ENCODE data around the gene PCK2.
"Not testable (repeated sequence)": the region's sequence is repeated elsewhere in the genome, so short reads cannot be mapped to it uniquely, and the experiment has no call there.

Gene PCK2

DNA sequence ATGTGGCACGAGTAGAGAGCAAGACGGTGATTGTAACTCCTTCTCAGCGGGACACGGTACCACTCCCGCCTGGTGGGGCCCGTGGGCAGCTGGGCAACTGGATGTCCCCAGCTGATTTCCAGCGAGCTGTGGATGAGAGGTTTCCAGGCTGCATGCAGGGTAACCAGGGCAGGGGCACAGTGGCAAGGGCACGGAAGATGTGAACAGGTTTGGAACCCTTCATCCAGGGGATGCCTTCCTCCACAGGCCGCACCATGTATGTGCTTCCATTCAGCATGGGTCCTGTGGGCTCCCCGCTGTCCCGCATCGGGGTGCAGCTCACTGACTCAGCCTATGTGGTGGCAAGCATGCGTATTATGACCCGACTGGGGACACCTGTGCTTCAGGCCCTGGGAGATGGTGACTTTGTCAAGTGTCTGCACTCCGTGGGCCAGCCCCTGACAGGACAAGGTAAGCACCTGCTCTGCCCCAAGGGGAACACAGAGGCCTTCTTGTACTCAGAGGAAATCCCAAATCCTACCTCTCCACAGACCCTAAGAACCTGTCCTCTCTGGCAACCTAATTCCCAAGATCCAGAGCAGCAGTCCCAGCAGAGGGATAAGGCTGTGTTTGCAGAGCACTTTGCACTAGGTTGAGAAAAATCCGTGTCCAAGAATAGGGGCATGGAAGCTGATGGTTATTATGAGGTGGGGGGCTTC is 4.3 kb downstream of the PCK2 start:
- DNase-seq, result no peak

DNA sequence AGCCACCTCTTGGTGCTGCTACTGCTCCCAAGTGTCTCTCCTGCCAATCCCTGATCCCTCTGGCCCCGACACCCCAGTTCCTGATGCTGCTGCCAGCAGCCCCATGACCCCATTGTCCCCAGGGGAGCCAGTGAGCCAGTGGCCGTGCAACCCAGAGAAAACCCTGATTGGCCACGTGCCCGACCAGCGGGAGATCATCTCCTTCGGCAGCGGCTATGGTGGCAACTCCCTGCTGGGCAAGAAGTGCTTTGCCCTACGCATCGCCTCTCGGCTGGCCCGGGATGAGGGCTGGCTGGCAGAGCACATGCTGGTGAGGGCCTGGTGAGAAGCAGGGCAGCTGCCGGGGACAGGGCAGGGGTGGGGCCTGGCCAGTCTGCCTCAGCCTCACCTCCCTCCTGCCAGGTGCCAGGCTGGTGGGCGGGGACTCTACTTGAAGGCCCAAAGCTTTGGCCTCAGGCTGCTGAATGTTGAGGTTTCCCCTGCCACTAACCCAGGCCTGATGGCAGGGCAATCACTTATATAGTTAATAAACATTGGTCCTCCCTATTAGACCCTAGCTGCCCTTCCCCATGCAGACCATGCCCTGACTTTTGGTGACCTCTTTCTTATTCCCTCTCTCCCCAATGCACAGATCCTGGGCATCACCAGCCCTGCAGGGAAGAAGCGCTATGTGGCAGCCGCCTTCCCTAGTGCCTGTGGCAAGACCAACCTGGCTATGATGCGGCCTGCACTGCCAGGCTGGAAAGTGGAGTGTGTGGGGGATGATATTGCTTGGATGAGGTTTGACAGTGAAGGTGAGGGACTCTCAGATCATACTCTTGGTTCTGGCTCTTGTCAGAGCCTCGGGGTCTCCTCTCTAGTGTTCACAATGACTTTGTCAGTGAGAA is 5.1 kb downstream of the PCK2 start:
- no peak for DNase-seq

DNA sequence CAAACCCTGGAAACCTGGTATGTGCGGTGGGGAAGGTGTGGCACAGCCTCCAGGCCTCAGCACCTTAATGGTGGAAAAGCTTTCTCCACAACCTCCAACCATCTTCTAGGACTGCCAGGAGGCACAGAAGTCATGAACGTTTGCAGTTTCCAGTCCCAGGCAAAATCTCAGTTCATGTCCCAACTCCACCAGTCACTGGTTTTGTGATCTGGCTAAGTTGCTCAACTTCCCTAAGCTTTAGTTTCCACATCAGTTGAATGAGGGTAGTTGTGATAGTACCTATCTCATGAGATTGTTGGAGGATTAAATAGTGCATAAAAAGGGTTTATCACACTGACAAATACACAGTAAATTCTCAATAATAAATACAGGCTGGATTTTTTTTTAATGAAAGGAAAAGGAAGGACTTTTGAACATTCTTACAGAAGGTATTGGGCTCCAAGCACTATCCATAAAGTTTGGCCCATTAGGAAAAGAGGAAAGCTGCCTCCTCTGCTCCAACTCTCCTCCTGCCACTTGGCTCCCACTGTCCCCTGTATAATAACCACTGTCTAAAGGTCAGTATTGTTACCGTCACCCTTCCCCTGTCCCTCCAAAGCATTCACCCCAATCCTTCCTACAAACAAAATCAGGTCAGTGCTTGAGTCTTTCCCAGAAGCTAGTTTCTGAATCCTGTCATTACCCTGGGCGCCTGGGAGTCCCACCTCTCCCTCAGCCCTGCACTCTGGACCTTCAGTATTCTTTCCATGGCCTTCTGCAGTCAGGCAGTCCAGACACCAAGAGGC is 6.3 kb downstream of the PCK2 start:
- no peak for DNase-seq

DNA sequence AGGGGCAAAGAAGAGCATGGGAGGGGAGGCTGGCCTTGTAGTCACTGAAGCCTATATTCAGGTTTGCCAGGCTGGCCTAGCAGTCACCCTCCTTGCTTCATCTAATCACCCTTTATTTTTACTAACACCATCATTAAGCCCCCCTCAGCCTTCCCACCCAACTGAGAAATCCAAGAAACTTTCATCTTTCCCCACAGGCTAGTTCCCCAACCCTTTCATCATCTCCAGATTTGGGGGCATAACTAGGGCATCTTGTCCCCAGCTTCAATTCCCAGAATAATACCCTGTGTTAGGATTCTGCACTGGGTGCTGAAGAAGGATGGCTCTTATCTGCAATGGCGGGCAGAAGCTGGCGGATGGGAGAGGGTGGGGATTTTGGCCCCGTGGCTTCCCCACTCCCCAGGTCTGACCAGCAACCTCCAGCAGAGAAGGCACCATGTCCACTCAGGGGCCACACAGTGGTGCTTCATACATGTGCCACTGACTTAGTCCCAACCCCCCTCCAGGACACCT is 6.9 kb downstream of the PCK2 start:
- no peak for DNase-seq

DNA sequence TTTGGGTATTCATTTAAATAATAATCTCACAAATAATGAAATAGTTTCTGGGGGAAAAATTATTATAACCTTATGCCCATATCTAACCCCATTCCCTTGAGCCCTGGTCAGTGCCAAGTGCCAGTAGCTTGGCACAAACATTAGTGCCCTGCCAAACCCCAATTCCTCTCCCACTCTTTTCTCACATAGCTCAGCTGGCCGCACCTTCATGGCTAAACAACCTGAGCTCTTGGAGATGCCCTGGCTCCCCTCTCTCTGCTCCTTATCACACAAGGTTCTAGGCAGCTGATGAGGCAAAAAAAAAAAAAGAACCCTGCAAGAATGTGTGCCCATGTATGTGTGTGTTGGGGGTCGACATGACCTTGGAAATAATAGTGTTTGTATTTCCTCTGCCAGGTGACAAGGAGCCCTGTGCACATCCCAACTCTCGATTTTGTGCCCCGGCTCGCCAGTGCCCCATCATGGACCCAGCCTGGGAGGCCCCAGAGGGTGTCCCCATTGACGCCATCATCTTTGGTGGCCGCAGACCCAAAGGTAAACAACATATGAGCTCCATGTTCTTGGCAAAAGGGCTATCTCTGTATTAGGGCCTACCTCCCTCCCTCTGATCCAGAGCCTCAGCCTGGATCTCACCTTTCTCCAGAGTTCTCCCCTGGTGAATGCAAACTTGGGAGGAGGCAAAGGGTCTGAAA is 8.4 kb downstream of the PCK2 start:
- no peak for DNase-seq

DNA sequence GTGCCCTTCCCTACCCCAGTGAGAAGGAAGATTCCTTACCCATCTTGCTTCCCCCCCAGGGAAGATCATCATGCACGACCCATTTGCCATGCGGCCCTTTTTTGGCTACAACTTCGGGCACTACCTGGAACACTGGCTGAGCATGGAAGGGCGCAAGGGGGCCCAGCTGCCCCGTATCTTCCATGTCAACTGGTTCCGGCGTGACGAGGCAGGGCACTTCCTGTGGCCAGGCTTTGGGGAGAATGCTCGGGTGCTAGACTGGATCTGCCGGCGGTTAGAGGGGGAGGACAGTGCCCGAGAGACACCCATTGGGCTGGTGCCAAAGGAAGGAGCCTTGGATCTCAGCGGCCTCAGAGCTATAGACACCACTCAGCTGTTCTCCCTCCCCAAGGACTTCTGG is 9.3 kb downstream of the PCK2 start:
- DNase-seq, result no peak

DNA sequence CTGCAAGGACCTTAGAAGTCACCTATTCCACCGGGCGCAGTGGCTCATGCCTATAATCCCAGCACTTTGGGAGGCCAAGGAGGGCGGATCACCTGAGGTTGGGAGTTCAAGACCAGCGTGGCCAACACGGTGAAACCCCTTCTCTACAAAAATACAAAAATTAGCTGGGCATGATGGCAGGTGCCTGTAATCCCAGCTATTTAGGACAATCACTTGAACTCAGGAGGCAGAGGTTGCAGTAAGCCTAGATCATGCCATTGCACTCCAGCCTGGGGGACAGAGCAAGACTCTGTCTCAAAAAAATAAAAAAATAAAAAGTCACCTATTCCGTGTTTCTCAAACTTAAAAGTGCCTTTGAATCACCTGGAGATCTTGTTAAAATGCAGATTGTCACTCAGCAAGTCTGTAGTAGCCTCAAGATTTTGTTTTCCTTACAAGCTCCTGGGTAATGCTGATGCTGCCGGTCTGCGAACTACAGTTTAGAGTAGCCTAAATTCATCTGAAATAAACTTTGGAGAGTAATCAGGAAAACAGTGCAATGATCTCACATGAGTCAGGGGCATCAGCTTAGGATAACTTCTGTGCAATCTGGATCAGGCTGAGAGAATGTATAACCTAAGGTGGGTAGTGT is 11.6 kb downstream of the PCK2 start:
- DNase-seq, result not testable (repeated sequence)

DNA sequence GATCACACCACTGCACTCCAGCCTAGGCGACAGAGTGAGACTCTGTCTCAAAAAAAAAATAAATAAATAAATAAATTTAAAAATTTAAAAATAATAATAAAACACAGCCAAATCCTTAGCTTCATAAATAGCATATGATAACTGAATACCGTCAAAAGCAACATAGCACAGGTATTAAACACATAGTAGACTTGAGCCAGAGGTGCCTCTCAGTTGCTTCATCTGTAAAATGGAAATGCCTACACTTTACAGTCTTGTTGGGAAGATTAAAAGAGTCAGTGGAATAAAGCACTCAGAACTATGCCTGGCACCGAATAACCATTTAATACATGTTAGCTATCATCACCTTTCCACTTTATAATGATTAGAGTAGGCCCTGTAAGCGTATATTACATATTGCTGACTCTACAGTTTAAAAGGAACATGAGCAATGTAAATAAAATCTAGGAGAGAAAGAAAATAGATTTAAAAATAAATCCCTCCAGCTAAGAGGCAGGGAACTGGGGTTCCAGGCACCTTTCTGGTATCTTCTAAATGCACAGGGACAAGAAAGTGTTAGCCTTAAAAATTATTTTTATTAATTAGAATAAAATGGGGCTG is 12.7 kb downstream of the PCK2 start:
- no peak for DNase-seq

DNA sequence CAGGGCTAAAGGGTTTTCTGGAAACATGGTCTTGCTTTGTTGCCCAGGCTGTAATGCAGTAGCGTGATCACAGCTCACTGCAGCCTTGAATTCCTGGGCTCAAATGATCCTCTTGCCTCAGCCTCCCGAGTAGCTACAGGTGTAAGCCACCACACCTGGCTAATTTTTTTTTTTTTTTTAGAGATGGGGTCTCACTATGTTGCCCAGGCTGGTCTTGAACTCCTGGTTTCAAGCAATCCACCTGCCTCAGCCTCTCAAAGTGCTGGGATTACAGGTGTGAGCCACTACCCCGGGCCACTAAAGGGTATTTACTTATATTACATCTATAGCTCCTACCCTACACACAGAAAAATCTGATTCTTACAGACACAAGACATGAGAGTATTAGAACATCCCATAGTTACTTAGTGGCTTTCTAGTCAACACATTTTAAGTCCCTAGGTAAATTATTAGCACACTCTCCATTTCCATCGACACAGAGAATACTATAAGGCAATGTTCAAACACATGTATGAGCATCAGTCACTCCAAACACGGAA is 14.3 kb downstream of the PCK2 start:
- DNase-seq, result no peak

DNA sequence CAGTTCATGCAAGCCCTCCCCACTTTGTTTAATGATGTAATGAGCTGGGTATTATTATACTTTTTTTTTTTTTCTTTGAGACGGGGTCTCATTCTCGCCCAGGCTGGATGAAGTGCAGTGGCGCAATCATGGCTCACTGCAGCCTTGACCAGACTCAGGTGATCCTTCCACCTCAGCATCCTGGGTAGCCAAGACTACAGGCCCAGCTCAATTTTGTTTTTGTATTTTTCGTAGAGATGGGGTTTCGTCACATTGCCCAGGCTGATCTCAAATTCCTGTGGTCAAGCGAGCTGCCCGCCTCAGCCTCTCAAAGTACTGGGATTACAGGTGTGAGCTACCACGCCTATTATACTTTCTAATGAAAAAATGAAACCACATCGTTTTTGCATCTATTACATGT is 15.9 kb downstream of the PCK2 start:
- DNase-seq, result no peak

DNA sequence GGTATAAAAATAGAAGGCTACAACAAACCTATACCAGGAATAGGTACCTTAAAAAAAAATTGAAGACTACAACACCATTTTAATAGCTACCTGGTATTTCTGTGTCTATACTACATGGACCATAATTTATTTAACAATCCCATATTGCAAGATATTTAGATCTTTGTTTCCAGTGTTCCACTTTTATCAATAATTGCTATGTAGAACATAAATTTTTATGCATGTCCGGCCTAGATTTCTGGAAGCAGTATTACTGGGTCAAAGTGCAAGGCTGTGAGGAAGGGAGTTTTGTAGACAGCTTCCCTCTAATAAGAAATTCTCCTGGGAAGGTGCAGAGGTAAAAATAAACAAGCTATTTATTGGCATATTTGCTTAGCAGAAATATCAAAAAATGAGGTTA is 16.4 kb downstream of the PCK2 start:
- DNase-seq, result no peak

DNA sequence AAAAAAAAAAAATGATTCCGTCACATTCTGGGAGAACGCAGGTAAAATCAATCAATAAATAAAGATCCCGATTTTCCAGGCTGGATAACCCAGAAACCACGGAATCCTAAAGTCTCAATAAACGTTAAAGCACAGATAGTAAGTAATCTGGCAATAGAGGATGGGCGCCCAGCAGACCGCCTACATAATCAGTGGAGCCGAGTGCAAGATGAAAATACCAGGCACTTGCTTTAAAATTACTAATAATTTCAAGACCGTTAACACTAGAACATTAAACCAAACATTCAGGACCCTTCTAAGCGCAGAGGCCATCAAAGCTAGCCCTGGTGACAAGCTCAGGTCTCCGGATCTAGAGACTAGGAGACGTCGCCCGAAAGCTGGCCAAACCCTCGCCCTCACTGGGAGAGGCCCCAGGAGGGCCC is 19.3 kb downstream of the PCK2 start:
- DNase-seq, result no peak

DNA sequence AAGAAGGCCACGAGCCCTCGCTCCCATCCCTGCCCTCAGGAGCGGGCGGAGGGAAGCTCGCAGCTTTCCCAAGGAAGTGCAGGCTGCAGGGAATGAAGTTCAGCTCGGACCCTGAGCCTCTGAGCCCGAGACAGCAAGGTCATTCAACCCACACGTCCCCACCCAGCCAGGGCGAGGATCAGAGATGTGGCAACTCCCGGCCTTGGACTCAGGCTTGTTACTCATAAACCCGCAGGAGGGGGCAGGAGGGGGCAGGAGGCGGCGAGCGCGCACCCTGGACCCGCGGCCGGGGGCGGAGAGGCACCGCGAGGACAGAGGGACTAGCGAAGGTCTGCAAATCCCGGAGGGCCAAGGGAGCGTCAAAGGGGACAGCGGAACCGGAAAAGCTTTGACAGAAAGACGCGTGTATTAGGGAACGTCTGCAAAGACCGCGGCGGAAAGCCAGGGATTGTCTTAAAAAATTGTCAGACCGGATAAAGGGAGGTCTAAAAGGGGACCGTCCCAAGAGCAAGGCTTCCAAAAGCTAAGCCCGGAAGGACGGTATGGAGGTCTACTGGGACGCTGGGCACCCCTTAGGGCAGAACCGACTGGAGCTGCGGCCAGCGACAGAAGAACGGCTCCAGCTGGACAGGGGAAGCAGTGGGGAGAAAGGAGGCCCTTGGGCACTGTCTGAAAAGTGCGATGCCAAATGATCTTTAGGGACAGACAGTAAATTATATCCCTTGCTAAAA is 19.9 kb downstream of the PCK2 start:
- peak; percentile 80 for DNase-seq

DNA sequence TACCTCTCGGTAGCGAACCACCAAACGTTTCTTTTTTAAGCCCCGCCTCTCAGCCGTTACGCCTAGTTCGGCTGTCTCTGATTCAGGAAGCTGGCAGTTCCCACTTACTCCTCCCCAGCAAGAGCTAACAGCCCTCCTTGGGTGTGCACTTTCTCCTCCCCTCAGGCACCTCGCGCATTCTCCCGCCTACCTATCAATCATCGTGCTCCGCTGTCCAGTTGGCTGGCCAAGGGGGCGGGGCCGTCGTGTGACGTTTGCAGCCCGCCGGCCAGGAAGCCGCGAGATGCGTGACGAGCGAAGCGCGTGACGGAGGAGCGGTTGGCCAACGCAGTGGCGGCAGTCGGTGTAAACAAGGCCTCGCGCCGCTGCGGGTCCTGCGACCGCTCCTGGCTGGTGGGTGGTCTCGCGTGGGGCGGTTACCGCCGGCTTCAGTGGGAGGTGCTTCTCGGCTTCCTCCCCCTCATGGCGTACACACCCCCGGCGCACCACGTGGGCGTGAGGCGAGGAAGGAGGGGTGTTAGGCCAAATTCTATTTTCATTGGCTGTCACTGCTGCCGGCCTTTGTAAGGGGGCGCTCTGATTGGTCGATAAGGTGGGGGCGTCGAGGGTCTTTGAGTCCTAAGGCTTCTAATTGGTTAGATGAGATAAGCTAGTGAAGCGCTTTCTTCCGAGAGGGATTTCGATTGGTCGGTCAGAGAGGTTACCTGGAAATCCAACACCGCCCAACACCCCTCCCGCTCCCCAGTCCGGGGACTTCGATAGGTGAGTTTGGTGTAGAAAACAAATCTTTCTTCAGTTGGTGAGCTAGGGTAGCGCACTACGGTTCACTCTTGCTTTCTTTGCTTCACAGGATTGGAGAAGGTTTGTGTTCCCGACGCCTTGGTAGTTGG is 20.7 kb downstream of the PCK2 start, which contains the start of the genes DCAF11 and NRL:
Gene DCAF11, plus strand, starts transcription at position 246 of the 890 bp plus-strand sequence. CDS start 818 bp downstream, outside the sequence.
Gene NRL, minus strand, starts transcription at position 418 of the 890 bp plus-strand sequence. CDS start 32,101 bp downstream, outside the sequence.
- peak; percentile 100 for DNase-seq

DNA sequence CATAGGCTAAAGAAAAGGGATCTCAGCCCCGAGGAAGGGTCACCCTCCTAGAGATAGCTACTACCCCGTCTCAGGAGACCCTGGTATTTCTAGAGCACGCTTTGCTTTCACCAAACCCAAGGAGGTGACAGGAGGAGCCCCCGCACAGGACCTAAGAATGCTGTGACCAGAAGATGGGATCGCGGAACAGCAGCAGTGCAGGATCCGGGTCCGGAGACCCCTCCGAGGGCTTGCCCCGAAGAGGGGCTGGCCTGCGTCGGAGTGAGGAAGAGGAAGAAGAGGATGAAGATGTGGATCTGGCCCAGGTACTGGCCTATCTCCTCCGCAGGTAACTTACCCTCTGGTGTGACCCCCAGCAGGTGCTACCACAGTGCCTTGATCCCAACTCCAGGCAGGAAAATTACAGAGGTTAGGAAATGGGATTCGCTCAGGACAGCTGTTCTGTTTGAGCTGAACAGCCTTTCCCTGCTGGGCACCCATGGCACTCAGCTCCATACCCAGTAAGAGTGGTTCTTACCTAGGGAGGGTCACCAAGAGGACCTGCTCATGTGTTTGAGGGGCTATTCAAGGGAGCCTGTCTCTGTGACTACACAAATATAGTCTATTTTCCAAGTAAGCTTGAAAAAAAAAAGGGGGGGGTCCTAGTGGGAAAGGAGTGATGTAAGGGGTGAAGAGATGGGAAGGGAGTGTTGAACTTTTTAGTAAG is 21.5 kb downstream of the PCK2 start:
- DNase-seq, result no peak

DNA sequence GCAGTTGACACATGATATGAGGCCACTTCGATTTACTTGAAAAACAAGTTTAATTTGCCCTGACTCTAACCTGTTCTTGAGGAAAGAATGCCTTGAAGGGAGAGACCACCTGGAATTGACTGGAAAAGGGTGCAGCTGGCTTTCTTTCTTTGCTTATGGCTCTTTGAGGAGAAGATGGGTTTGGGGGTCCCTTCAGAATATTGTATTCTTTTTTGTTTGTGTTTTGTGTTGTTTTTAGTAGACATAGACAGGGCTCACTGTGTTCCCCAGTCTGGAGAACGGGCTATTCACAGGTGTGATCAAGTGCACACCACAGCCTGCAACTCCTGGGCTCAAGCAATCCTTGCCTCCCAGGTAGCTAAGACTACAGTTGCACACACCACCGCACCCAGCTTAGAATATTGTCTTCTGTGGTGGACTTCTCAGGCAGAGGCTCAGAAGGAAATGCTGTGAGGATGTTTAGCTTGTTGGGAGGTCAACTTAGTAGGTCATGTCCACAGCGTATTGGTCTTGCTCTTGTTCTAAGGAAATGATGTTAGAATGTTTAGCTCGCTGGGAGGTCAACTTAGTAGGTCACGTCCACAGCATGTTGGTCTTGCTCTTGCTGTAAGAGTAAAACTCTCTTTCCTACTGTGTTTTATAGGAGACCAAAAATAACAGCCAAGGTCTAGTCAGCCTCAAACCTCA is 22.2 kb downstream of the PCK2 start:
- DNase-seq, result no peak

DNA sequence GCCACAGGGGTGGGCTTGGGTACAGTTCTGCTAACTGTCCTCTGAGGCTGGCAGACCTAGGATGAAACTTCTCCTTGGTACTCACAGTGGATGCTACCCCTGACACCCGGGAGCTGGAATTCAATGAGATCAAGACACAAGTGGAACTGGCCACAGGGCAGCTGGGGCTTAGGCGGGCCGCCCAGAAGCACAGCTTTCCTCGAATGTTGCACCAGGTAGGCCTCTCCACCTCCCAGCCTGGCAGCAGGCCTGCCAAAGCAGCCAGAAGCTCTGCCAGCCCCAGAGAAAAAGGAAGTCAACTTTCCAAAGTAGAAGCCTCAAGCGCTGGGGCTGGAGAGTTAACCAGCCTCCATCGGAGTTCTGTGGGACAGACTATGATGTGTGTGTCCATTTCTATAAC is 23.1 kb downstream of the PCK2 start:
- DNase-seq, result no peak

DNA sequence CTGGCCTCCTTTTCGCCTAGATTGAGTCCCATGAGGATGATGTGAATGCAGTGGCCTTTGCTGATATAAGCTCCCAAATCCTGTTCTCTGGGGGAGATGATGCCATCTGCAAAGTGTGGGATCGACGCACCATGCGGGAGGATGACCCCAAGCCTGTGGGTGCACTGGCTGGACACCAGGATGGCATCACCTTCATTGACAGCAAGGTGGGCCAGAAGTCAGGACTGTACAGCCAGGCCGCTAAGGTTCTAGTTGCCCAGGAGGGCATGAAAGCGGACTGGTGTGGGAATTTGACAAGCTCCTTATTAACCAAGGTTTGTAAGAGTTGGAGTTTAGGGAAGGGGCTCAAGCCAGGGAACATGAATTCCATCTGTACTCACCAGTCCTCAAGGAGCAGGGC is 25.6 kb downstream of the PCK2 start:
- DNase-seq, result no peak

Data from CD4-positive, alpha-beta T cell treated with Interferon gamma for 1 hour (primary cell).